Activated CD8-positive, alpha-beta T cell treated with anti-CD3 and anti-CD28 coated beads, Interleukin-2, amount 10 ng/mL, durations not matched to agents 7 days and 5 days (primary cell): ENCODE results near the gene NLRP6. TPM values are rescaled to one million over a fixed set of nuclear protein-coding genes. Genes with fewer than 3 reads are reported as not detected.
"Not testable (repeated sequence)": the region's sequence is repeated elsewhere in the genome, so short reads cannot be mapped to it uniquely, and the experiment has no call there.

ENCODE experiments used
- ATAC-seq: fragments of 150-1000 bp; cut with Tn5 transposase; one replicate; pipeline ENCODE4 v1.10.0; 2021; ENCODE audit warnings: moderate library complexity
- CTCF ChIA-PET: fragments of 350-600 bp; sonication (Branson Sonifier 250); formaldehyde crosslinking; loops from one replicate; lab custom pipeline; 2021; ENCODE audit warnings: antibody characterized with exemption; lab: Charles Lee
- POLR2A ChIA-PET: fragments of 350-600 bp; sonication (Branson Sonifier 250); formaldehyde crosslinking; loops from one replicate; lab custom pipeline; 2021; ENCODE audit warnings: antibody characterized with exemption; lab: Charles Lee
- DNase-seq: peaks from one replicate; pipeline ENCODE4 v3.0.0-alpha.2; 2020
- H3K27ac Mint-ChIP-seq: one replicate; pipeline ENCODE4 v1.8.0; 2021; ENCODE audit warnings: mild to moderate bottlenecking, mixed read lengths
- H3K27me3 Mint-ChIP-seq: one replicate; pipeline ENCODE4 v1.8.0; 2021; ENCODE audit warnings: low read depth, mixed read lengths
- H3K36me3 Mint-ChIP-seq: one replicate; pipeline ENCODE4 v1.8.0; 2021; ENCODE audit warnings: low read depth, mixed read lengths
- H3K4me1 Mint-ChIP-seq: one replicate; pipeline ENCODE4 v1.8.0; 2021; ENCODE audit warnings: low read depth, mixed read lengths
- H3K4me3 Mint-ChIP-seq: one replicate; pipeline ENCODE4 v1.8.0; 2021; ENCODE audit warnings: mild to moderate bottlenecking, mixed read lengths
- H3K9me3 Mint-ChIP-seq: one replicate; pipeline ENCODE4 v1.8.0; 2022; ENCODE audit warnings: mixed read lengths; ENCODE audit not compliant: insufficient read depth
- total RNA-seq, 2 experiments: library from RNA; stranded (reverse); gene quantifications; one replicate each; pipeline ENCODE4 v1.2.3, GENCODE V29; 2021

Gene NLRP6
- total RNA-seq, 2 experiments from 2014 or later, result 29.7 to 30.8 TPM

DNA sequence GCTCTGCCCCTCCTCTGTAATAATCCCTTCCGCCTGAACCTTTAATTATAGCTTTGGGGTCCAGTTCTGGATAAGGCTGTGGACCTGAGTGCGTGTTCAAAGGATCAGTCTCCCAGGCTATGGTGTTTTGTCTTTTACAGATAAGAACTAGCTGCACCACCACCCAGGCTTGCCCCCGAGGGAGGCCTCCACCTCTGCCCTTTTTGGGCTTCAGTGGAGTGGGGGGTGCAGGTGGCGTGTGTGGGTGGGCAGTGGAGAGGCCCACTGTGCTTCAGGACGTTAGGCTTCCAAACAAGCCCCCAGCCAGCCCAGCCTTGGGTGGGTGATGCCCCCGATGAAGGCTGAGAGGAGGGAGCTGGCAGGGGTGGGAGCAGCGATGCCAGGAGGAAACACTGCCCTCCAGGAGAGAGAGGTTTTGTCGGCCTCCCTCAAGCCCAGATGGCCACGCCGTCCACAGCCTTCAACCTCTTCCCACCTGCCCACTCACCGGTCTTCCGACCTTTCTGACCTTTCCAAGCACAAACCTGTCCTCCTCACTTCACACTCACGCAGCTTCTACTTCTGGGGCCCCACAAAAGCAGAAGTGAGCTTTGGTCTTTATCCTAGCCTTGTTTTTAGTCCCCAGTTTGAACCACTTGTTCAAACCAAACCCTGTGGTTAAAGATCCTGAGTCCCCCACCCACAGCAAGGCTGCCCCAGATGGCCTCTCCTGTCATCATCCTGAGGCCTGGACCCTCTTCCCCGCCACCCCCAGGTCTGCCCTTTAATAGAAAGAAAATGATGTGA lies 21.1 kb upstream of the NLRP6 start:
- H3K4me1 Mint-ChIP-seq, result peaks cover 2% of the 10 kb centered on the region
- no peaks in the 10 kb centered on the region for H3K9me3 Mint-ChIP-seq
- ChIA-PET CTCF (interaction anchor here (1.3 to 8.1 kb wide), 2 partner anchors 7 to 9 kb away, joined by 3 to 61 read pairs; no protein-coding TSS in a partner anchor), POLR2A (interaction anchor here (1.6 kb wide), 1 partner anchor 11 kb away, joined by 5 read pairs; no protein-coding TSS in a partner anchor)
- peaks cover 3% of the 10 kb centered on the region for H3K27me3 Mint-ChIP-seq
- no peak for ATAC-seq
- no peak overlapping the region for H3K27ac Mint-ChIP-seq
- no peak overlapping the region for H3K4me3 Mint-ChIP-seq
- DNase-seq, result no peak
- peaks cover 19% of the 10 kb centered on the region for H3K36me3 Mint-ChIP-seq

DNA sequence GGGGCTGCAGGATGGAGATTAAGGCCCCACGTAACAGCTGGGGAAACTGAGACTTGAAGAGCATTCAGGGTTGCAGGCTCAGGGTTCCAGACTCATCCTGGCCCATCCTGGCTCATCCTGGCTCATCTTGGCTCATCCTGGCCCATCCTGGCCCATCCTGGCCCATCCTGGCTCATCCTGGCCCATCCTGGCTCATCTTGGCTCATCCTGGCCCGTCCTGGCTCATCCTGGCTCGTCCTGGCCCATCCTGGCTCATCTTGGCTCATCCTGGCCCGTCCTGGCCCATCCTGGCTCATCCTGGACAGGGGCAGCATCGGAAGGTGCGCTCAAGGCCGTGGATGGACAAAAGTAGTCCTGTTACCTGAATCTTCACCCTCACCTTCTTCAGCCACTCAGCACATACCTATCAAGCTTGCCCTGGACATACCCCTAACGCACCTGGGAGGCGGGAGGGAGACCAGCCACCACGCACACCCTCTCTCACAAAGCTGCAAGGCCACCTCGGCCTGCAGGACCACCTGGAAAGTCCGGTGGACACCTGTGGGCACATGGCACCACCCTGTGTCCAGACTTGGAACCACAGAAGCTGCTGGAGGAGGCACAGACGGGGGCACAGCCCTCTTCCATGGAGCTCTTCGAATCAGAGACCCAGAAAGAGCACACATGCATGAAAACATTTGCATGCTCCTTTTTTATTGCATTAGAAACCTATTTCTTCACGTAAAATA lies 20.3 kb upstream of the NLRP6 start:
- H3K27ac Mint-ChIP-seq, result no peak overlapping the region
- CTCF ChIA-PET, result interaction anchor here (0.7 to 8.1 kb wide), 4 partner anchors 8 to 24 kb away, joined by 3 to 61 read pairs (median 3); no protein-coding TSS in a partner anchor

DNA sequence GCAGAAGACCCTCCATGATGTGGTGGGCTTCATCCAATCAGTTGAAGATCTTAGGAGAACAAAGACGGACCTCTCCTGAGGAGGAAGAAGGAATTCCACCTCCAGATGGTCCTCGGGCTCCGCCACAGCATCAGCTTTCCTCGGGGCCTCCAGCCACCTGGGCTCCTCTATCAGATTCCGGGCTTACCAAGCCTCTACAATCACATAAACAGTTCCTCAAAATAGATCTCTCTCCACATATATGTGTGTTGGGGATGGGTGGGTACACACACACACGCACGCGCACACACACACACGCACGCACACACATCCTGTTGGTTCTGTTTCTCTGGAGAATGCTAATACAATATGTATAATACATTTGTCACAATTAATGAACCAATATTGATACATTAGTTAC lies 18.8 kb upstream of the NLRP6 start:
- Mint-ChIP-seq H3K9me3 (no peaks in the 10 kb centered on the region), H3K27ac (no peak overlapping the region), H3K4me3 (no peak overlapping the region), H3K4me1 (no peaks in the 10 kb centered on the region), H3K27me3 (peaks cover 3% of the 10 kb centered on the region), H3K36me3 (no peaks in the 10 kb centered on the region)
- ATAC-seq (no peak), DNase-seq (no peak)
- ChIA-PET CTCF (interaction anchor here (1.3 to 8.1 kb wide), 4 partner anchors 9 to 52 kb away, joined by 3 to 61 read pairs (median 5); partner anchors contain the start of gene BET1L), POLR2A (interaction anchor here (1.2 kb wide), 1 partner anchor 12 kb away, joined by 4 read pairs; no protein-coding TSS in a partner anchor)

More for the DNA sequence above, 20.3 kb upstream of the NLRP6 start:
- Mint-ChIP-seq H3K4me3 (no peak overlapping the region), H3K4me1 (peaks cover 2% of the 10 kb centered on the region), H3K27me3 (peaks cover 3% of the 10 kb centered on the region), H3K36me3 (peaks cover 12% of the 10 kb centered on the region), H3K9me3 (no peaks in the 10 kb centered on the region)
- DNase-seq (no peak), ATAC-seq (no peak)
- POLR2A ChIA-PET, result interaction anchor here (1.6 kb wide), 1 partner anchor 10 kb away, joined by 5 read pairs; no protein-coding TSS in a partner anchor

DNA sequence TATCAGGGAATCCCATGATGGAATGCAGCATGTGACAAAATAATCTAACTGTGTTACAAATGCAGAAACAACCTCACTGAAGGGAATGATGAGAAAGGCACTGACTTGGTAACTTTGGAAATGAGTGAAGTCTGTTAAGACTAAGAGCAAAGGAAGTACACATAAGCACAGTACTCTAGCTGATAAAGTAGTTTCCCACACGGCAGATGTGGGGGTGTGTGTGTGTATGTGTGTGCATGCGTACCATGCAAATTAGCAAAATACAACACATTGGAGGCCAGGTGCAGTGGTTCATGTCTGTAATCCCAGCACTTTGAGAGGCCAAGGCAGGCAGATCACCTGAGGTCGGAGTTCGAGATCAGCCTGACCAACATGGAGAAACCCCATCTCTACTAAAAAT lies 16.6 kb upstream of the NLRP6 start:
- Mint-ChIP-seq H3K4me3 (no peak overlapping the region), H3K9me3 (no peaks in the 10 kb centered on the region), H3K27me3 (no peaks in the 10 kb centered on the region), H3K36me3 (no peaks in the 10 kb centered on the region), H3K4me1 (no peaks in the 10 kb centered on the region), H3K27ac (no peak overlapping the region)
- ATAC-seq (no peak), DNase-seq (no peak)
- POLR2A ChIA-PET, result no interaction called here
- CTCF ChIA-PET, result interaction anchor here (2.8 to 8.1 kb wide), 2 partner anchors 12 to 43 kb away, joined by 7 to 61 read pairs; no protein-coding TSS in a partner anchor

DNA sequence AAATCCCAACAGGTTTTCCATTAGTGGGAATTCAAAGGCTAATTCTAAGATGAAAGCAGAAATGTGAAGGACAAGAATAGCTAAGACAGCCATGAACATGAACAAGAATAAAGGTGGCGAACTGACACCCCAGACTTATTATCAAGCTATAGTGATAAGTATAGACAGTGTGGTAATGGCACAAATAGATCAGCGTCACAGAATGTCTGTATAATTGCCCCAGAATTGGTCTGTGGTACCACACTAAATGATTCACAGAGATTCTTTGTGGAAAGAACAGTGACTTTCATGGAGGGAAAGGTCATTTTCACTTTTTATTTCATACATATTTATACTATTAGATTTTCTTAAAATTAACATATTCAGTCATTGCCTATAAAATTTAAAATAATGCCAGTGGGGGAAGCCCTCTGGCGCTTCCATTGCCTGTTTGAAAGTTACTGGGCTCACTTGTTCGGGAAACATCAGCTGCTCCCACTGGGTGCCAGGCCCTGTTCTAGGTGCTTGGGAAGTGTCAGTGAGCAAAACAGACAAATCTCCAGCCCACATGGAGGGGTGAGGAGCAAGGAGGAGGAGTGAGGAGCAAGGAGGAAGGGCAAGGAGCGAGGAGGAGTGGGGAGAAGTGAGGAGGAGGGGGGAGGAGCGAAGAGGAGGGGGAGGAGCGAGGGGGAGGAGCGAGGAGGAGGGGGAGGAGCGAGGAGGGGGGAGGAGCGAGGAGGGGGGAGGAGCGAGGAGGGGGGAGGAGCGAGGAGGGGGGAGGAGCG lies 11.3 kb upstream of the NLRP6 start:
- H3K4me1 Mint-ChIP-seq, result peaks cover 35% of the 10 kb centered on the region
- POLR2A ChIA-PET, result interaction anchor here (0.8 to 3.5 kb wide), 14 partner anchors 9 to 139 kb away, joined by 3 to 115 read pairs (median 7); partner anchors contain the start of genes IFITM1, NLRP6, PGGHG and PSMD13
- H3K9me3 Mint-ChIP-seq, result no peaks in the 10 kb centered on the region
- H3K27ac Mint-ChIP-seq, result peak overlapping the region; percentile 83
- DNase-seq (peak; percentile 34), ATAC-seq (peak; percentile 7)
- peak overlapping the region; percentile 60 for H3K4me3 Mint-ChIP-seq
- H3K36me3 Mint-ChIP-seq, result peaks cover 3% of the 10 kb centered on the region
- CTCF ChIA-PET, result interaction anchor here (1.4 to 4.5 kb wide), 9 partner anchors 9 to 182 kb away, joined by 3 to 53 read pairs (median 7); partner anchors contain the start of genes PSMD13 and PTDSS2
- no peaks in the 10 kb centered on the region for H3K27me3 Mint-ChIP-seq

DNA sequence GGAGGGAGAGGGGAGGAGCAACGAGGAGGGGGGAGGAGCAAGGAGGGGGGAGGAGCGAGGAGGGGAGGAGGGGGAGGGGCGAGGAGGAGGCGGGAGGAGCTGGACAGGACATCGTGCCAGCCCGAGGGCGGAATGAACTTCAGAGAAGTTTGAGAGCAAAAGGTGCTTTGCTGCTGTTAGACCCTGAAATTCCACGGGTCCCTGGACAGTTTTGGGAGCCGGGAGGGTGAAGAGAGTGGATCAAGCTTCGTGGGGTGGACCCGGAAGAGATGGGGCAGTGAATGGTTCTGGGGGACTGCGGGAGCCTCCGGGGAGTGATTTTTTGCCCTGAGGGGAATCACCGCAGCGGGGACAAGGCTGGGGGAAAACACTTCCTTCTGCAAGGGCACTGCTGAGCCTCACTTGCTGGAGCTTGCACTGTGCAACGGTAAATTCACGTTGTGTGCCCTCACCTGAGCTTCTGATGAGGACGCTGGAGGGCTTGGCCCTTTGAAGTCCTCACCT lies 10.7 kb upstream of the NLRP6 start:
- no peaks in the 10 kb centered on the region for H3K9me3 Mint-ChIP-seq

DNA sequence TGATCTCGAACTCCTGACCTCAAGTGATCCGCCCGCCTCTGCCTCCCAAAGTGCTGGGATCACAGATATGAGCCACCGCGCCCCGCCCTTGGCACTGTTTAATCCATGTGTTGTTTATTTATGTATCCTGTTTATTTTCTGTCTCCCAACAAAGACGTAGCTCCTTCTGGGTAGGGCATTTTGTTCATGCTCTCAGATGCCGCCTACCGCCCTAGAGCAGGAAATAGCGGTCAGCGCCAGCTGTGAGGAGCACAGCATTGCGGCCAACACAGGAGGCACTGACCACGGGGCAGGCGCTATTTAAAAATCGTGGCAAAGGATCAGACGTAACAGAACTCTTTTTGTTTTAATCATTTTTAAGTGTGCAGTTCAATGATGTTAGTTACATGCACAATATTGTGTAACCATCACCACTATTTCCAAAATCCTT lies 9.5 kb upstream of the NLRP6 start:
- H3K36me3 Mint-ChIP-seq, H3K9me3 Mint-ChIP-seq, H3K27me3 Mint-ChIP-seq: not testable (repeated sequence)
- peaks cover 35% of the 10 kb centered on the region for H3K4me1 Mint-ChIP-seq
- H3K4me3 Mint-ChIP-seq, result peak overlapping the region; percentile 75
- H3K27ac Mint-ChIP-seq, result peak overlapping the region; percentile 92
- DNase-seq, result peak; percentile 85
- peak; percentile 61 for ATAC-seq
- ChIA-PET POLR2A (interaction anchor here (0.8 to 3.5 kb wide), 17 partner anchors 11 to 148 kb away, joined by 3 to 115 read pairs (median 6); partner anchors contain the start of genes BET1L, IFITM1, NLRP6 and PGGHG), CTCF (interaction anchor here (0.9 to 4.5 kb wide), 8 partner anchors 12 to 181 kb away, joined by 3 to 53 read pairs (median 8); partner anchors contain the start of gene PTDSS2)

More for the DNA sequence above, 10.7 kb upstream of the NLRP6 start:
- peak; percentile 52 for ATAC-seq
- peak; percentile 81 for DNase-seq
- Mint-ChIP-seq H3K27me3 (no peaks in the 10 kb centered on the region), H3K4me1 (peaks cover 35% of the 10 kb centered on the region), H3K4me3 (peak overlapping the region; percentile 75), H3K36me3 (peaks cover 3% of the 10 kb centered on the region), H3K27ac (peak overlapping the region; percentile 92)
- ChIA-PET POLR2A (interaction anchor here (0.7 to 3.5 kb wide), 21 partner anchors 8 to 239 kb away, joined by 3 to 115 read pairs (median 6); partner anchors contain the start of genes BET1L, IFITM1, NLRP6 and PGGHG), CTCF (interaction anchor here (0.6 to 4.5 kb wide), 11 partner anchors 14 to 182 kb away, joined by 3 to 53 read pairs (median 7); partner anchors contain the start of genes PSMD13 and PTDSS2)

DNA sequence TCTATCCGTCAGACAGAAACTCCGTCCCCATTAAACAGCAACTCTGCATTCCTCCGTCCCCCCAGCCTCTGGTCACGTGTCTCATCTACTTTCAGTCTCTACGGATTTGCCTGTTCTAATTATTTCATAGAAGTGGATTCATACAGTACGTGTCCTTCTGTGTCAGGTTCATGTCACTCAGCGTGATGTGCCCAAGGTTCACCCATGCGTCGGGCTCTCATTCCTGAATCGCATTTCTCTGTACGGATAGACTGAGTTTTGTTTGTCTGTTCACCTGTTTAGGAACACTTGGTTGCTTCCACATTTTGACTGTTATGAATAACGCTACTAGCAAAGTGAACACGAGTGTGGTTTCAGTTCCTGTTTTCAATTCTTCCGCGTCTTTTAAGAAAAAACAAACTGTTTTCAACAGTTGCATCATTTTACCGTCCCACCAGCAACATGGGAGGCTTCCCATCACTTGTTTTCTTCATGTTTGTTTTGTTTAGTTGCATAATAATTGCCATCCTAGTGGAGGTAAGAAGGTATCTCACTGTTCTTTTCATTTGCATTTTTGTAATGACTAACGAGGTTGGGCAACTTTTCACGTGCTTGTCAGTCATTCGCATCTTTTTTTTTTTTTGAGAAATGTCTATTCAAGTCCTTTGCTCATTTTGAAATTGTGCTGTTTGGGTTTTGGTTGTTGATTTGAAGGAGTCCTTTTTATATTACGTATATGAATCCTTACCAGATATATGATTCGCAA lies 8.9 kb upstream of the NLRP6 start:
- Mint-ChIP-seq H3K27me3 (peaks cover 2% of the 10 kb centered on the region), H3K27ac (peak overlapping the region; percentile 92), H3K4me3 (peak overlapping the region; percentile 75), H3K36me3 (peaks cover 3% of the 10 kb centered on the region), H3K9me3 (no peaks in the 10 kb centered on the region), H3K4me1 (peaks cover 35% of the 10 kb centered on the region)
- CTCF ChIA-PET, result interaction anchor here (0.9 to 4.5 kb wide), 7 partner anchors 12 to 48 kb away, joined by 3 to 53 read pairs (median 7); no protein-coding TSS in a partner anchor
- DNase-seq, result peak; percentile 69
- POLR2A ChIA-PET, result interaction anchor here (0.9 to 3.5 kb wide), 10 partner anchors 12 to 147 kb away, joined by 3 to 115 read pairs (median 7); partner anchors contain the start of genes BET1L, IFITM1, NLRP6 and PGGHG
- ATAC-seq, result peak; percentile 47

DNA sequence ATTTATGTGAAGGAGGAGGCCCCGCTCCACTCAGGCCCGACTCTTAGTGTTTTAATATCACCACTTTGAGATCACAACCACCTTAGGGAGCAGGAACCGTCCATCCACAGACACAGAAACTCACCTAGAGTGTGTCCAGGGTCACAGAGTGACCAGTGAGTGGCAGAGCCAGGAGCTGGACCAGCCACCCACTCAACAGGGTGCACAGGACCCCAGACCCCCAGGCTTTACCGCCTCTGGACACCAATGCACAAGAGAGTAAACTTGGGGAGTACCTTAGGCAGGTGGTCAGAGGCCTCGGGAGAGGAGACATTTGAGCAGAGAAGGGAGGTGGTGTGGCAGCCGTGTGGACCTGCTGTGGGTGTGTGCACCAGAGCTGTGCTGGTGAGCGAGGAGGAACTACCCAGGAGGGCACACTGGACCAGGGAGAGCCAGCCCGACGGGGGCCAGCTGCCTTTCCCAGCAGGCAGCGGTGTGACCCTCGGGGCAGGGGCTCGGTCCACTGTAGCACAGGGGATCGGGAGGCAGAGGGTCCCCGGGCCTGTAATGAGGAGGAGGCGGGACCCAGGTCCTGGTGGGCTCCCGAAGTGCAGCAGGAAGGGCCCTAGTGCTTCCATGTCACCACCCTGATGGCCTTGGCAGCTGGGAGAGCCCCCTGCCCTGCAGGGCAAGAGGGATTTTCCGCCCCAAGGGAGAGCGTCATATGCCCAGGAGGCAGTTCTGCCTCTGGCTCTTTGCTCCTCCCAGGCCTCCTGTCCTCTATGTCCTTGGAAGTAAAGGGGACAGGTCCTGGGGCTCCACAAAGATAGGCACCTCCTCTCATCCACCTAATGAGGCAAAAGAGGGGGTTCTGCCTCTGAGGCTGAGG lies 7.5 kb upstream of the NLRP6 start:
- Mint-ChIP-seq H3K27ac (peak overlapping the region; percentile 92), H3K9me3 (no peaks in the 10 kb centered on the region), H3K4me1 (peaks cover 43% of the 10 kb centered on the region), H3K4me3 (no peak overlapping the region), H3K36me3 (peaks cover 6% of the 10 kb centered on the region), H3K27me3 (peaks cover 4% of the 10 kb centered on the region)
- peak; percentile 20 for DNase-seq
- POLR2A ChIA-PET, result interaction anchor here (1.3 to 3.2 kb wide), 4 partner anchors 9 to 64 kb away, joined by 4 to 16 read pairs (median 7); partner anchors contain the start of genes BET1L and NLRP6
- CTCF ChIA-PET, result interaction anchor here (1.0 to 1.3 kb wide), 2 partner anchors 20 to 46 kb away, joined by 3 to 5 read pairs; no protein-coding TSS in a partner anchor
- no peak for ATAC-seq
